ENCODE measurements around the gene XAF1.

DNA sequence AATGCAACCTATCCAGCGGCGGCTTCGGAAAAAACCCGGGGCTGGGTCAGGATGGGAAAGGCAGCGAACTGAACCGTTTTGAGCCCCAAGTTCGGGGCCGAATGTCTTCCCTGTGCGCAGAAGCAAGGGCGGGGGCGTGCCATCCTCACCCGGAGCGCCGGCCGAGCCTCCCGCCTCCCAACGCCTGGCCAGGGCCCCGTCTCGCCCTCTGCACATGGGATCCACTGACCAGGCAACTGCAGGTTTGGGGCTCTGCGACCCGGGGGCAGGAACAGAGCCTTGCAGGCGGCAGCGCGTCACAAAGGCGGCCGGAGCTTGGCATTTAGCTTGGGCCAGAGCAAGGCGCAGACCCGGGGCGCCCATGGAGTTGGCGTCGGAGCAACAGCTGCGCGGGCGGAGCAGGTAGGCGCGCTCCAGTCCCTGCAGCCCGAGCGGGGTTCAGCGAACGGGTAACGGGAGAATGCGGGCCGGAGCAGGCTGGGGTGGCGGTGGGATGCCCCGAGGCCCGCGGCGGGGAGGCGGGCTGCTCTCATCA is 20.1 kb downstream of the XAF1 start, which contains the start of gene FBXO39:
- TF ChIP-seq, protein P1, sequence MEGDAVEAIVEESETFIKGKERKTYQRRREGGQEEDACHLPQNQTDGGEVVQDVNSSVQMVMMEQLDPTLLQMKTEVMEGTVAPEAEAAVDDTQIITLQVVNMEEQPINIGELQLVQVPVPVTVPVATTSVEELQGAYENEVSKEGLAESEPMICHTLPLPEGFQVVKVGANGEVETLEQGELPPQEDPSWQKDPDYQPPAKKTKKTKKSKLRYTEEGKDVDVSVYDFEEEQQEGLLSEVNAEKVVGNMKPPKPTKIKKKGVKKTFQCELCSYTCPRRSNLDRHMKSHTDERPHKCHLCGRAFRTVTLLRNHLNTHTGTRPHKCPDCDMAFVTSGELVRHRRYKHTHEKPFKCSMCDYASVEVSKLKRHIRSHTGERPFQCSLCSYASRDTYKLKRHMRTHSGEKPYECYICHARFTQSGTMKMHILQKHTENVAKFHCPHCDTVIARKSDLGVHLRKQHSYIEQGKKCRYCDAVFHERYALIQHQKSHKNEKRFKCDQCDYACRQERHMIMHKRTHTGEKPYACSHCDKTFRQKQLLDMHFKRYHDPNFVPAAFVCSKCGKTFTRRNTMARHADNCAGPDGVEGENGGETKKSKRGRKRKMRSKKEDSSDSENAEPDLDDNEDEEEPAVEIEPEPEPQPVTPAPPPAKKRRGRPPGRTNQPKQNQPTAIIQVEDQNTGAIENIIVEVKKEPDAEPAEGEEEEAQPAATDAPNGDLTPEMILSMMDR (IDR thresholded peaks at IDR 0.05) = no peak
- no peak for TF ChIP-seq POLR2A (IDR thresholded peaks at IDR 0.05)

All from tibial nerve (tissue), 3 donors.